Measurements from ENCODE around the gene KRTAP10-7. TPM values are rescaled to one million over a fixed set of nuclear protein-coding genes. Genes with fewer than 3 reads are reported as not detected.
"Not testable (repeated sequence)": the region's sequence is repeated elsewhere in the genome, so short reads cannot be mapped to it uniquely, and the experiment has no call there.

KRTAP10-7 gene
- total RNA-seq, 1 experiment from 2014 or later = not detected

DNA sequence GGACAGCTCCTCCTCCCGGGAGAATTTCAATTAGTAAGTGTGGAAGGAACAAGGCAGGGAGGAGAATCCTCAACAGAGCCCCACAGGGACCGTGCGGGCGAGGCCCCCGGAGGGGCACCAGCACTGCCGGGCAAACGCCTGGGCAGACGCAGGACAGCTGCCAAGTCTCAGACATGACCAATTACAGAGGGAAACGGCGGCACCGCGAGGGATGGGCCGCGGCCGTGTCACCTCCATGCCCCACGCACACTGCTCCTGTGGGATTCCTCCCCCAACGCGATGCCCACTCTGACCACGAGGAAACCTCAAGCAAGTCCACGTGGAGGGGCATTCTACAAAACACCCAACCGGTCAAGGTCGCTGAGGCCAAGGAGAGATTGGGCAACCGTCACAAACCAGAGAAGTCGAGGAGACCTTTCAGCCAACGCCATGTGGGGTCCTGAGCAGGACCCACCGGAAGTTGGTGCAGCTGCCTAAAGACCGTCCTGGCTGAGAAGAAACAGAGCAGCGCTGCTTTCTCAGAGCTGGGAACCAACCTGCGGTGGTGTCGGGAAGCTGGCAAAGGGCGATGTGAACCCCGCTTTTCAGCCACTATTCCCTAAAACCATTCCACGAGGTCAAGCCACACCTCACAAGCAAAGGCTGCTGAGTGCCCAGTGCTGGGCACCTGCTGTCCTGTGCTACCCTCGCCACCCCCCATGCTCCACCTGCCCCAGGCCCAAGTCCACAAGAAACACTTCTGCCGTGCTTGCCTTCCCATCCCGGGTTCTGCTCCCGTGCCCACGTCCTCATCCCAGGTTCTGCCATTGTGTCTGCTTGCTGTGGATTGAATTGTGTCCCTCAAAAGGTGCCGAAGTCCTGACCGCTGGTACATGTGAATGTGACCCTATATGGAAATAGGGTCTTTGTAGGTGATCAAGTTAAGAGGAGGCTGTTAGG is 28.3 kb upstream of the KRTAP10-7 start:
- no peak for TF ChIP-seq CTCF (IDR thresholded peaks at IDR 0.05; ENCODE audit: insufficient read depth in 1 of 2, low read depth in 1 of 2, low read length in 1 of 2, severe bottlenecking in 1 of 2, unreplicated experiment in 1 of 2)
- H3K9me3 Mint-ChIP-seq (ENCODE audit: unreplicated experiment) = peaks cover 31% of the 10 kb centered on the region
- no peaks in the 10 kb centered on the region for H3K36me3 ChIP-seq (ENCODE audit: control insufficient read depth, insufficient read depth, low read length)
- H3K4me3 Mint-ChIP-seq (ENCODE audit: unreplicated experiment) = no peak overlapping the region
- peaks cover 7% of the 10 kb centered on the region; the same call in 1 of the 2 replicates for H3K9me3 ChIP-seq
- H3K4me1 ChIP-seq = no peaks in the 10 kb centered on the region
- H3K4me1 Mint-ChIP-seq (ENCODE audit: low read depth, unreplicated experiment) = peaks cover 8% of the 10 kb centered on the region
- H3K4me3 ChIP-seq (ENCODE audit: low read depth, low read length) = no peak overlapping the region
- no peak for DNase-seq
- H3K27ac Mint-ChIP-seq (ENCODE audit: unreplicated experiment) = no peak overlapping the region
- no TSS peak for BruUV-seq (replicated peaks)
- intact Hi-C loops (cut with micrococcal nuclease; ENCODE audit: unreplicated experiment) = no loop called here
- no peaks in the 10 kb centered on the region for H3K36me3 Mint-ChIP-seq (ENCODE audit: insufficient read depth, unreplicated experiment)
- no peaks in the 10 kb centered on the region for H3K27me3 ChIP-seq (replicated peaks; ENCODE audit: control insufficient read depth, insufficient read depth, low read length)
- peaks cover 6% of the 10 kb centered on the region for H3K27me3 Mint-ChIP-seq (ENCODE audit: insufficient read depth, unreplicated experiment)
- CTCF ChIA-PET = no interaction called here
- POLR2A ChIA-PET = no interaction called here

DNA sequence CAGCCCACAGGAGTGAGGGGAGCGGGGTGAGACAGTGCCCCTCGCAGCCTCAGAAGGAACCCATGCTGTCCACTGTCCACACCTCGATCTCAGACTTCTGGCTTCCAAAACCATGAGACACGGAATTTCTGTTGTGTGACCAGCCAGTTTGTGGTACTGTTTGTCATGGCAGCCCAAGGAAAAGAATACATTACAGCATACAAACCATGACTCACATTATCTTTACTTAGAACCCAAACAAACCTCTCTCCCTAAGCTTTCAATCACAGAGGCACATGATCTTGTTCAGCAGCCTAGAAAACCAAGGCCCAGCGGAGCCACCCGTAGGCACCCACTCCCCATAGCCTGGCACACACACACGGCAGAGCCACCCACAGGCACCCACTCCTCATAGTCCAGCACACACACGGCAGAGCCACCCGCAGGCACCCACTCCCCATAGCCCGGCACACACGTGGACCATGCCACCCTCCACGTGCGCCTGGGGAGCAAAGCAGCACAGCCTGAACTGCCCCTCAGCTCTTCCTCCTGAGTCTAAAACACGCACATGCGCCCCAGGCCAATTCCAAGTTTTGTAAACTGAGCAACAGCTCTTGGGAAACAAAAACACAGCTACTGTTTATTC is 27.3 kb upstream of the KRTAP10-7 start:
- H3K36me3 Mint-ChIP-seq (ENCODE audit: insufficient read depth, unreplicated experiment) = no peaks in the 10 kb centered on the region
- no peaks in the 10 kb centered on the region for H3K4me1 ChIP-seq
- intact Hi-C loops (cut with micrococcal nuclease; ENCODE audit: unreplicated experiment) = no loop called here
- H3K27me3 Mint-ChIP-seq (ENCODE audit: insufficient read depth, unreplicated experiment) = peaks cover 6% of the 10 kb centered on the region
- peaks cover 7% of the 10 kb centered on the region; the same call in 1 of the 2 replicates for H3K9me3 ChIP-seq
- no TSS peak for BruUV-seq (replicated peaks)
- ChIA-PET CTCF (no interaction called here), POLR2A (no interaction called here)
- no peak for TF ChIP-seq CTCF (IDR thresholded peaks at IDR 0.05; ENCODE audit: insufficient read depth in 1 of 2, low read depth in 1 of 2, low read length in 1 of 2, severe bottlenecking in 1 of 2, unreplicated experiment in 1 of 2)
- no peak overlapping the region for H3K27ac Mint-ChIP-seq (ENCODE audit: unreplicated experiment)
- H3K36me3 ChIP-seq (ENCODE audit: control insufficient read depth, insufficient read depth, low read length) = no peaks in the 10 kb centered on the region
- peaks cover 40% of the 10 kb centered on the region for H3K9me3 Mint-ChIP-seq (ENCODE audit: unreplicated experiment)
- H3K4me3 ChIP-seq (ENCODE audit: low read depth, low read length) = no peak overlapping the region
- H3K4me1 Mint-ChIP-seq (ENCODE audit: low read depth, unreplicated experiment) = peaks cover 8% of the 10 kb centered on the region
- H3K4me3 Mint-ChIP-seq (ENCODE audit: unreplicated experiment) = no peak overlapping the region
- no peak for DNase-seq
- no peaks in the 10 kb centered on the region for H3K27me3 ChIP-seq (replicated peaks; ENCODE audit: control insufficient read depth, insufficient read depth, low read length)

- H3K27me3 ChIP-seq (replicated peaks; ENCODE audit: control insufficient read depth, insufficient read depth, low read length); H3K36me3 ChIP-seq (ENCODE audit: control insufficient read depth, insufficient read depth, low read length); intact Hi-C loops (cut with micrococcal nuclease; ENCODE audit: unreplicated experiment); H3K27ac Mint-ChIP-seq (ENCODE audit: unreplicated experiment); DNase-seq; H3K27me3 Mint-ChIP-seq (ENCODE audit: insufficient read depth, unreplicated experiment); H3K4me1 ChIP-seq; CTCF ChIA-PET; H3K4me1 Mint-ChIP-seq (ENCODE audit: low read depth, unreplicated experiment); H3K36me3 Mint-ChIP-seq (ENCODE audit: insufficient read depth, unreplicated experiment); H3K4me3 Mint-ChIP-seq (ENCODE audit: unreplicated experiment); BruUV-seq (replicated peaks); H3K9me3 ChIP-seq; H3K4me3 ChIP-seq (ENCODE audit: low read depth, low read length); POLR2A ChIA-PET: not testable (repeated sequence)
- peaks cover 43% of the 10 kb centered on the region for H3K9me3 Mint-ChIP-seq (ENCODE audit: unreplicated experiment)
These were observed 26.6 kb upstream of the KRTAP10-7 start, which contains the start of gene KRTAP10-4 for GRCh38 chr21:44573630-44574456. Gene KRTAP10-4, plus strand, starts transcription at chr21:44573729. Its CDS starts 30 bp downstream, at chr21:44573759.
